IPS-NIHi7 (cell line): Measurements from ENCODE around the gene USP44.
A peak's percentile ranks its signal among the peaks of the same experiment; 100 is the strongest.
"Not testable (repeated sequence)": the region's sequence is repeated elsewhere in the genome, so short reads cannot be mapped to it uniquely, and the experiment has no call there.

ENCODE experiments used
- DNase-seq: peaks from one replicate; pipeline ENCODE4 v3.0.0; 2012; ENCODE audit warnings: mixed read lengths; ENCODE audit errors: extremely low spot score

The USP44 gene

GRCh38 chr12:95551305-95551704, at the start of gene USP44:
USP44 (minus strand) TSS chr12:95551476; CDS start chr12:95534256, 17,220 bp downstream.
- peak; percentile 74 for DNase-seq

DNA sequence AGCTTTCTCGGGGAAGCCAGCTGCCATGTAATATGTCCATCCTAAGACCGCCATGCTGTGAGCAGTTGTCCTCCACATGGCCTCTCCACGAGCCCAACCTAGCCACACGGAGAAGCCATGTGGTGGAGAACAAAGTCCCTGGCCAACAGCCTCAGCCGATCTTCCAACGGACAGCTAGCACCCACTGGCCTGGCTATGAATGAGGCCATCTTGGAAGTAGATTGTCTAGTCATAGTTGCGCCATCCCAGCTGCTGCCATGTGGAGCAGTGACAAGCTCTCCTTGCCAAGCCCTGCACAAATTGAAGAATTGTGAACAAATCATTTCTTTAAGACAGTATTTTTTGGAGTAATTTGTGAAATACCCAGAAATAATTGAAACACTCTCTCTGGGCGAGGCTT, 49.3 kb upstream of the USP44 start:
- no peak for DNase-seq

- no peak for DNase-seq
Observed at GRCh38 chr12:95599880-95600279, 48.6 kb upstream of the USP44 start.

- no peak for DNase-seq
Observed at GRCh38 chr12:95594136-95594535, 42.9 kb upstream of the USP44 start.

DNA sequence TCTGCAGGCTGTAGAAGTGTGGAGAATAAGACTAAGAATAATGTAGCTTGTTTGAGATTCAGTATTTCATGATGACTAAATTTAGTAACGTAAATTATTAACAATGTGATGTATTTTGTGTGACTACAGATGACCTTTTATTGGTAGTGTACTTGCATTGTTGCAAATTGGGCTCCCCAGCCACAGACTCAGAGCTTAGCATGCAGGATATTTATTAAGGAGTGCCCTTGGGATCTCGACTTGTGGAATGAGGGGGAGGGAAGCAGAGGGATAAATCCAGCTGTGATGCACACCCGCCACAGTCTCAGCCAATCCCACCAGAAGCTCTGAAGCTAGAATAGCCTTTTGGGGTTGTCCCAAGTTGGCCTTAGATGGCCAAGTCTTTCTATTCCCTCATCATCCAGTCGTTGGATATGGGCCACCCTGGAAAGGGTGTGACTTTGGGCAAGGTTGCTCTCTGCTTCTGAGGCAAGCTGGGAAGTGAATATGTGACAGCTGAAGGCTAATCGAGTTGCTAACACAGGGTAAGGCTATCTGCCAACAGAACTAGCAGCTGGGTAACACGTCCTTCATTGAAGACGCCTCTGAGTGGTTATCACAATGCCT, 42.1 kb upstream of the USP44 start:
- DNase-seq: no peak

DNA sequence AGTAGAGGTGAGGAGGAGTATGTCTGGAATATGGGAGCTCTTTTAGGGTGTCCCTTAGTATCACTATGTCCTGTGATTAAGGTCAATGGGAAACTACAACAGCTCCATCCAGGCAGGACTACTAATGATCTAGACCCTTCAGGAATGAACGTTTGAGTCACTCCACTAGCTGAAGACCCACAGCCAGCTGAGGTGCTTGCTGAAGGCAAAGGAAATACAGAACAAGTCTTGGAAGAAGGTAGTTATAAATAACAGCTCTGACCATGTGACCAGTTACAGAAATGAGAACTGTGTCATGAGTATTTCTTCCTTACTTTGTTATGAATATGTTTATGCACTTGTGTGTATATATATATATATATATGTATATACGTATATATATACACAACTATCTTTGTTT, 40.5 kb upstream of the USP44 start:
- DNase-seq: no peak

DNA sequence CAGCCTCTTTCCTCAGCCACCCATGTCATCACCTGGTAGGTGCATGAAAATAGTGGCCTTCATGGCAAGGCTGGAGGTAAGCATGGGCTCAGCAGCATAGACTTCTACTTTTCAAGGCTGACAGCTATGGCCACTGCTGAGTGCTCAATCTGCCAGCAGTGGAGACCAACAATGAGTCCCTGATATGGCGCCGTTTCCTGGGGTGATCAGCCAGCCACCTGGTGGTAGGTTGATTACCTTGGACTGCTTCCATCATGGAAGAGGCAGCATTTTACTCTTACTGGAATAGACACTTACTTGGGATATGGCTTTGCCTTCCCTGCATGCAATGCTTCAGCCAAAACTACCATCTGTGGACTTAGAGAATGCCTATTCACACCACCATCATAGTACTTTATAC, 39.5 kb upstream of the USP44 start:
- DNase-seq: no peak

GRCh38 chr12:95583933-95584332, 32.7 kb upstream of the USP44 start:
- DNase-seq: no peak

DNA sequence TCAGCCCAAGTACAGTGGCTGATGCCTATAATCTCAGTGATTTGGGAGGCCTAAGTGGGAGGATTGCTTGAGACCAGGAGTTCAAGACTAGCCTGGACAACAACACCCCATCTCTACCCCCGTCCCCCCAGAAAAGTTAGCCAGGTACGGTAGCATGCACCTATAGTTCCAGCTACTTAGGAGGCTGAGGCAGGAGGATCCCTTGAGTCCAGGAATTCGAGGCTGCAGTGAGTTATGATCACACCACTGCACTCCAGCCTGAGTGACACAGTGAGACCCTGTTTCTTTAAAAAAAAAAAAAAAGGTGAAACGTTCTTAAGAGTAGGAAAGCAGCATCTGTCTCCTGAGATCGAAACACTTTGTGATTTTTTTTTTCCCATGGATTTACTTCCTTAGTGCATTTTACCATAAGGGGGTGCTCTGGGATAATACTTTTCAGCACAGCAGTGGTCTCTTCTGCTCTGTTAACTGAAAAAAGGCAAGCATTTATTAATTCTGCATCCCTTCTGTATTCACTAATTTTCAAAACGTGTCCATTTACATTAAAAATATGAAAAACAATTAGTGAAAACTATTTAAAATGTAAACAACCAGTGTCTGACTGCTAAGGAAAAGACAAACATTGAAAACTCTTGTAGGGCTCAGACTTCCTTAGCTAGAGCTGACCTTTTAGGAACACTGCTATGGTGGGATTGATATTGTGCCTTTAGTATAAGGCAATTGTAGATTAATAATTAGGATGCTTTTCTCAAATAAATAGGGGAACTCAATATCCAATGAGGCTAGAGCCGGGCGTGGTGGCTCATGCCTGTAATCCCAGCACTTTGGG, 31.2 kb upstream of the USP44 start:
- DNase-seq: peak; percentile 26

DNA sequence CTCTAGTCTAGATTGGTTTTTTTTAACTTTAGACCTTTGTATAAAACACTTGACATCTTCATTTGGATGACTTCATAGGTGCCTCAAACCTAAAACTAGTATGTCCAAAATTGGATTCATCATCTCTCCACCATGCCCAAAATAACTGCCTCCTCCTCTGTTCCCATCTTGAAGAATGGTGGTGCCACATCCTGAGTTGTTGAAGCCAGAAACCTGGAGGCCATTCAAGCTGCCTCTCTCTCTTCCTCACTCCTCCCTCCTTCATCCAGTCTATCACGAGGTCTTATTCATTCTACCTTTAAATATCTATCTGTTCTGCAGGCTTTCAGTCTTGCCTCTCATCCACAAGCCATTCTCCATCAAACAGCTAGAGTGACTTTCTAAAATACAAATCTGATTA, 26.5 kb upstream of the USP44 start:
- no peak for DNase-seq

- DNase-seq: peak; percentile 57
Observed at GRCh38 chr12:95574799-95575452, 23.6 kb upstream of the USP44 start.

- peak; percentile 65 for DNase-seq
Observed at GRCh38 chr12:95573951-95574576, 22.8 kb upstream of the USP44 start.

GRCh38 chr12:95571369-95571768, 20.1 kb upstream of the USP44 start:
- no peak for DNase-seq

GRCh38 chr12:95568045-95568444, 16.8 kb upstream of the USP44 start:
- not testable (repeated sequence) for DNase-seq

DNA sequence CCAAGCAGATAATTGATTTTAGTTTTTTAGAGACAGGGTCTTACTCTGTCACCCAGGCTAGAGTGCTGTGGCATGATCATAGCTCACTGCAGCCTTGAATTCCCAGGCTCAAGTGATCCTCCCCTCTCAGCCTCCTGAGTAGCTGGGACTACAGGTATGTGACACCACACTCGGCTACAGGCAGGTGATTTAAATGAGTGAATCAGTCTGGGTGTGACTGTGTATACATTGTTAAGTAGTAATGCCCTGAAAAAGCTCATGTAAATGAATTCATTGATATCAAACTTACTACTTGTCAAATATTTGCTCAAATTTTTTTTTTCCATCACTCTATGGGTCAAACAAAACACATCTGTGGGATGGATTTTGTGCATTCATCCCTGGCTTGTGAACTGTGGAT, 6.3 kb upstream of the USP44 start:
- DNase-seq: no peak

GRCh38 chr12:95554532-95555071, 3.3 kb upstream of the USP44 start:
- no peak for DNase-seq

- no peak for DNase-seq
Observed at GRCh38 chr12:95553197-95553943, 2.1 kb upstream of the USP44 start.

- no peak for DNase-seq
Observed at GRCh38 chr12:95551913-95552516, 739 bp upstream of the USP44 start.

DNA sequence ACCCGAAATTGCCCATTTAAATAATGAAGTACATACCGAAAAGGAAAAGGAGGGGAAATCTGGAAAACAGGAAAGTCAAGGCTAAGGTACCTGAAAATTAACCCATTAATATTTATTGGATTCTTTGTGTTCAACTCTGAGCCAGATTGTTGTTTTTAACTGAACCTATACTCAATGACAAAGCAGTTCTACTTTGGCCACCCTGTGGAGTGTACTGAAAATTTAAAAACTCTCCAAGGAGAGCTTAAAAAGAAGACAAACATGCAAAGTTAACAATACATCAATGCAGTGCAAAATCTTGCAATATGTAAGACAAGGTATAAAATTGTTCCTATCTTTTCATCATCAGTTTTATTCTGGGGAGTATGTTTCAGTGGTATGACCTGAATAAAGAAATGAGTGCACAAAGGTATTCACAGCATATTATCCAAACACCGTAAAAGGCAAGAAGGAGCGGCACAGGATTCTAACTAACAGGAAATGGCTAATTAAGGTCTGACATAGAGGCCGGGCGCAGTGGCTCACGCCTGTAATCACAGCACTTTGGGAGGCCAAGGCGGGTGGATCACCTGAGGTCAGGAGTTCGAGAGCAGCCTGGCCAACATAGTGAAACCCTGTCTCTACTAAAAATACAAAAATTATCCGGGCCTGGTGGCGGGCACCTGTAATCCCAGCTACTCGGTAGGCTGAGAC, 1.7 kb downstream of the USP44 start:
- DNase-seq: no peak
